IMR-90 (cell line): ENCODE data around the gene SLC6A6. TPM values are rescaled to one million over a fixed set of nuclear protein-coding genes. Genes with fewer than 3 reads are reported as not detected.
A peak's percentile ranks its signal among the peaks of the same experiment; 100 is the strongest.

ENCODE experiments used
- ATAC-seq: fragments of 200-7000 bp; cut with Tn5 transposase; 2 replicates; pipeline ENCODE4 v1.9.1; 2020; ENCODE audit warnings: low read depth, mild to moderate bottlenecking, moderate library complexity
- BruUV-seq: library from RNA; stranded (reverse); fragments of 400-500 nt; replicated peaks from 2 replicates; lab custom pipeline; 2021; lab: Mats Ljungman, UMichigan
- CTCF ChIA-PET: fragments of 300-600 bp; formaldehyde crosslinking; extraction: SDS; loops from one replicate; lab custom pipeline; 2021; ENCODE audit warnings: antibody characterized with exemption; lab: Yijun Ruan, JAX
- POLR2A ChIA-PET: fragments of 300-600 bp; sonication (Branson Sonifier 250); formaldehyde crosslinking; loops from one replicate; lab custom pipeline; 2022; ENCODE audit warnings: antibody characterized with exemption; ENCODE audit not compliant: unreplicated experiment; lab: Charles Lee
- DNase-seq: peaks from one replicate; pipeline ENCODE4 v3.0.0; 2013
- H2AFZ ChIP-seq: replicated peaks from 2 replicates; pipeline ENCODE3; 2013; ENCODE audit warnings: low read length, mild to moderate bottlenecking; ENCODE audit not compliant: poor library complexity
- H2AK5ac ChIP-seq: 2 replicates; pipeline ENCODE4 v1.6.1; 2013; ENCODE audit warnings: low read depth, low read length, inconsistent platforms
- H2AK9ac ChIP-seq: replicated peaks from 2 replicates; pipeline ENCODE3; 2013; ENCODE audit warnings: mild to moderate bottlenecking, low read depth, low read length, moderate library complexity; ENCODE audit not compliant: poor library complexity
- H2BK120ac ChIP-seq: 2 replicates; pipeline ENCODE4 v1.6.1; 2013; ENCODE audit warnings: low read depth, low read length, inconsistent platforms
- H2BK15ac ChIP-seq: 3 replicates; pipeline ENCODE4 v1.6.1; 2013; ENCODE audit warnings: low read depth, low read length, inconsistent platforms
- H2BK20ac ChIP-seq: 2 replicates; pipeline ENCODE4 v1.6.1; 2013; ENCODE audit warnings: low read depth, mild to moderate bottlenecking, inconsistent platforms, low read length, moderate library complexity
- H2BK5ac ChIP-seq: 2 replicates; pipeline ENCODE4 v1.6.1; 2013; ENCODE audit warnings: mild to moderate bottlenecking, low read depth, low read length, inconsistent platforms; ENCODE audit not compliant: poor library complexity, severe bottlenecking
- H3K14ac ChIP-seq: replicated peaks from 2 replicates; pipeline ENCODE4 v1.6.1; 2013; ENCODE audit warnings: low read depth, low read length, inconsistent platforms
- H3K18ac ChIP-seq: 2 replicates; pipeline ENCODE4 v1.6.1; 2013; ENCODE audit warnings: low read depth, low read length, control low read depth
- H3K23ac ChIP-seq: 2 replicates; pipeline ENCODE4 v1.6.1; 2013; ENCODE audit warnings: low read depth, low read length, inconsistent platforms
- H3K27ac ChIP-seq: 2 replicates; pipeline ENCODE4 v1.5.1; 2013; ENCODE audit warnings: mild to moderate bottlenecking, control low read depth, low read length; ENCODE audit not compliant: insufficient read depth
- H3K27me3 ChIP-seq: 2 replicates; pipeline ENCODE4 v1.6.1; 2013; ENCODE audit warnings: low read length; ENCODE audit not compliant: control insufficient read depth, insufficient read depth
- H3K36me3 ChIP-seq: 2 replicates; pipeline ENCODE4 v1.6.1; 2013; ENCODE audit warnings: low read length, mixed read lengths; ENCODE audit not compliant: control insufficient read depth, insufficient read depth
- H3K4ac ChIP-seq: 2 replicates; pipeline ENCODE4 v1.6.1; 2013; ENCODE audit warnings: low read depth, low read length, inconsistent platforms
- H3K4me1 ChIP-seq: 2 replicates; pipeline ENCODE4 v1.6.1; 2013; ENCODE audit warnings: low read length, mixed read lengths; ENCODE audit not compliant: control insufficient read depth, insufficient read depth
- H3K4me2 ChIP-seq: 2 replicates; pipeline ENCODE4 v1.6.1; 2013; ENCODE audit warnings: low read depth, mild to moderate bottlenecking, control low read depth, low read length, moderate library complexity
- H3K4me3 ChIP-seq: 2 replicates; pipeline ENCODE4 v1.5.1; 2013; ENCODE audit warnings: low read depth, mild to moderate bottlenecking, control low read depth, low read length, moderate library complexity; ENCODE audit not compliant: insufficient read depth
- H3K56ac ChIP-seq: 2 replicates; pipeline ENCODE4 v1.6.1; 2013; ENCODE audit warnings: low read length, inconsistent platforms; ENCODE audit not compliant: insufficient read depth; ENCODE audit errors: extremely low read depth
- H3K79me1 ChIP-seq, 2 experiments: 2 replicates each; pipeline ENCODE4 v1.6.1; 2013; ENCODE audit warnings: low read length in 2 of 2, inconsistent platforms in 1 of 2, low read depth in 1 of 2
- H3K9ac ChIP-seq: 2 replicates; pipeline ENCODE4 v1.6.1; 2013; ENCODE audit warnings: low read depth, low read length, control low read depth
- H3K9me1 ChIP-seq: 2 replicates; pipeline ENCODE4 v1.6.1; 2013; ENCODE audit warnings: low read length, inconsistent platforms; ENCODE audit not compliant: insufficient read depth
- H3K9me3 ChIP-seq: 2 replicates; pipeline ENCODE4 v1.6.1; 2013; ENCODE audit warnings: low read length; ENCODE audit not compliant: control insufficient read depth, insufficient read depth
- H4K20me1 ChIP-seq: 2 replicates; pipeline ENCODE4 v1.6.1; 2013; ENCODE audit warnings: low read length, inconsistent platforms; ENCODE audit not compliant: insufficient read depth
- H4K5ac ChIP-seq: 2 replicates; pipeline ENCODE4 v1.6.1; 2013; ENCODE audit warnings: mild to moderate bottlenecking, low read depth, low read length, control low read depth
- H4K8ac ChIP-seq, 2 experiments: 2 replicates each; pipeline ENCODE4 v1.6.1; 2013; ENCODE audit warnings: low read depth in 2 of 2, low read length in 2 of 2, control low read depth in 1 of 2, inconsistent platforms in 1 of 2
- H4K91ac ChIP-seq: 2 replicates; pipeline ENCODE4 v1.6.1; 2013; ENCODE audit warnings: low read depth, low read length, inconsistent platforms; ENCODE audit not compliant: insufficient read depth
- FOS ChIP-seq: fragments of 150-350 bp; IDR thresholded peaks from 2 replicates; pipeline ENCODE4 v1.6.1; 2016; ENCODE audit warnings: low read depth, low read length
- MAFK ChIP-seq: IDR thresholded peaks from 2 replicates; pipeline ENCODE4 v1.6.1; 2012; ENCODE audit warnings: low read depth, low read length, improper control_type of control experiment
- MAZ ChIP-seq: IDR thresholded peaks from 2 replicates; pipeline ENCODE4 v1.6.1; 2012; ENCODE audit warnings: low read depth, mild to moderate bottlenecking, low read length, improper control_type of control experiment, moderate library complexity, borderline replicate concordance
- MXI1 ChIP-seq: IDR thresholded peaks from 2 replicates; pipeline ENCODE4 v1.6.1; 2012; ENCODE audit warnings: low read depth, mild to moderate bottlenecking, low read length, moderate library complexity, borderline replicate concordance
- RAD21 ChIP-seq: IDR thresholded peaks from 2 replicates; pipeline ENCODE4 v1.6.1; 2012; ENCODE audit warnings: low read length, improper control_type of control experiment
- SMC3 ChIP-seq: fragments of 150-350 bp; IDR thresholded peaks from 2 replicates; pipeline ENCODE4 v1.6.1; 2016; ENCODE audit warnings: low read depth, mild to moderate bottlenecking, antibody characterized with exemption, low read length, moderate library complexity
- WGBS, 2 experiments: methylation state at CpG; one replicate each; pipeline versions ENCODE4 v1.1.5 to v1.1.7; 2013; ENCODE audit warnings: missing lambda C conversion rate in 2 of 2; ENCODE audit not compliant: insufficient read length in 1 of 2; ENCODE audit errors: extremely low coverage in 2 of 2; 5-methylcytosine and 5-hydroxymethylcytosine counted together
- dilution Hi-C: fragments of 300-500 bp; cut with HindIII; formaldehyde crosslinking; loops from one replicate; pipeline ENCODE4 v1.14.3; 2018; ENCODE audit warnings: low sequenced_read_pairs; ENCODE audit not compliant: unreplicated experiment
- in situ Hi-C: fragments of 300-500 bp; cut with MboI; formaldehyde crosslinking; loops from 3 replicates; pipeline ENCODE4 v1.14.3; 2019; ENCODE audit warnings: low sequenced_read_pairs, inconsistent platforms, mixed read lengths
- intact Hi-C: fragments of 100-400 bp; cut with micrococcal nuclease; formaldehyde crosslinking; loops from 2 replicates; pipeline ENCODE4 v1.10.0; 2022
- polyA plus RNA-seq, 3 experiments: library from polyadenylated mRNA; depleted of rRNA; stranded (reverse); fragments of >200 nt; gene quantifications; 2 replicates each; pipeline ENCODE4 v1.2.3, GENCODE V29; 2012; ENCODE audit warnings: low replicate concordance in 1 of 3
- total RNA-seq: library from RNA; depleted of rRNA; stranded (reverse); fragments of >200 nt; gene quantifications from 2 replicates; pipeline ENCODE4 v1.2.3, GENCODE V29; 2012
- TF ChIP-seq, protein P1 (sequence below): fragments of 150-350 bp; IDR thresholded peaks from 2 replicates; pipeline ENCODE4 v1.6.1; 2017; ENCODE audit warnings: mild to moderate bottlenecking, antibody characterized with exemption, low read length, low read depth

Gene SLC6A6
- total and polyA plus RNA-seq, 2 of the 4 experiments (the other 2 are of a cell fraction) = 29.9 to 39.4 TPM

DNA sequence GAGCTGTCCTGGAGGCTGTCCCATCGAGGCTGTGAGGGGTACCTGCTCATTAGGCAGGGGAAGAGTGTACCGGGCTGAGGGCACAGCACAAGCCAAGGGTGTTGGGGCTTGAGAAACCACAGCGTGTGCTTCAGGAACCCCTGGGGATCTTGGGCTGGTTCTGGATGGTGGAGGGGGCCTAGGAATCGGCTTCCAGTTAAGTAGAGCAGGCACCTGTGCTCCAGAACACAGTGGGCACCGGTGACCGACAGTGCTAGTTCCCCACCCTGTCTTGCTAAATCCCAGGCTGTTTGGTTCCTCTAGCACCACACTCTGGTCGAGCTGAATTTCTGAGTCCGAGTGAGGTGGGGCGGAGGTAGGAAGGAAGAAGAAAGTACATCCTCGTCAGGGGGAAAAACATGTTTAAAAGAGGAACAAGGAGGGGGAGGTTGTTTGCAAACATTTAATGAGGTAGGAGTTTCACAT lies 29.1 kb downstream of the SLC6A6 start:
- intact Hi-C loops (no loop called here), dilution Hi-C loops (no loop called here), in situ Hi-C loops (no loop called here)
- Histone ChIP-seq H3K4ac (peak overlapping the region; percentile 87), H4K91ac (peak overlapping the region; percentile 78), H3K9ac (peak overlapping the region; percentile 42), H3K79me1 (peaks cover 19 to 84% of the 10 kb centered on the region in 2 experiments), H3K23ac (peak overlapping the region; percentile 81), H3K27me3 (no peaks in the 10 kb centered on the region), H4K20me1 (peaks cover 7% of the 10 kb centered on the region; the same call in 1 of the 2 replicates), H4K5ac (peak overlapping the region; percentile 47), H2BK15ac (peak overlapping the region; percentile 94; the same call in 2 of the 3 replicates), H3K4me1 (peaks cover 35% of the 10 kb centered on the region), H3K9me3 (no peaks in the 10 kb centered on the region), H2AK5ac (peak overlapping the region; percentile 98), H3K56ac (peak overlapping the region; percentile 89; the same call in 1 of the 2 replicates), H3K4me2 (no peak overlapping the region), H2BK5ac (peak overlapping the region; percentile 70), H2BK20ac (peak overlapping the region; percentile 75), H3K14ac (peak overlapping the region; percentile 41), H3K18ac (peak overlapping the region; percentile 8), H3K36me3 (no peaks in the 10 kb centered on the region), H3K9me1 (peaks cover 30% of the 10 kb centered on the region), H2AK9ac (peak overlapping the region; percentile 55), H3K27ac (peak overlapping the region; percentile 60), H4K8ac (peak overlapping the region; percentile 59 to 73), H2BK120ac (peak overlapping the region; percentile 83), H2AFZ (no peak overlapping the region), H3K4me3 (no peak overlapping the region)
- ChIA-PET POLR2A (no interaction called here), CTCF (interaction anchor here (1.5 to 2.4 kb wide), 2 partner anchors 10 to 38 kb away, joined by 4 to 6 read pairs; no protein-coding TSS in a partner anchor)
- ATAC-seq (no peak), DNase-seq (no peak)
- no TSS peak for BruUV-seq
- no peak for TF ChIP-seq MXI1
- no peak for TF ChIP-seq MAZ
- no peak for TF ChIP-seq FOS
- TF ChIP-seq MAFK = no peak
- TF ChIP-seq SMC3 = no peak
- TF ChIP-seq, protein P1, sequence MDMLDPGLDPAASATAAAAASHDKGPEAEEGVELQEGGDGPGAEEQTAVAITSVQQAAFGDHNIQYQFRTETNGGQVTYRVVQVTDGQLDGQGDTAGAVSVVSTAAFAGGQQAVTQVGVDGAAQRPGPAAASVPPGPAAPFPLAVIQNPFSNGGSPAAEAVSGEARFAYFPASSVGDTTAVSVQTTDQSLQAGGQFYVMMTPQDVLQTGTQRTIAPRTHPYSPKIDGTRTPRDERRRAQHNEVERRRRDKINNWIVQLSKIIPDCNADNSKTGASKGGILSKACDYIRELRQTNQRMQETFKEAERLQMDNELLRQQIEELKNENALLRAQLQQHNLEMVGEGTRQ = no peak
- TF ChIP-seq RAD21 = no peak
- WGBS, 2 experiments = 84% methylated on average over 4 of the region's 10 CpGs; no CpG with 5 or more reads in 1 of the 2 experiments
